Liver (tissue), 9 donors: ENCODE measurements around the gene FRYL. TPM values are rescaled to one million over a fixed set of nuclear protein-coding genes. Genes with fewer than 3 reads are reported as not detected.
A peak's percentile ranks its signal among the peaks of the same experiment; 100 is the strongest.
"Not testable (repeated sequence)": the region's sequence is repeated elsewhere in the genome, so short reads cannot be mapped to it uniquely, and the experiment has no call there.

Experiments
- DNase-seq: peaks from one replicate; pipeline ENCODE4 v3.0.0-alpha.2; 2017; ENCODE audit warnings: low spot score
- H3K27ac ChIP-seq, 2 donors: one replicate each; pipeline ENCODE4 v1.7.0; 2013; ENCODE audit warnings: inconsistent platforms in 2 of 2, low read length in 2 of 2, control low read depth in 1 of 2, low read depth in 1 of 2, mild to moderate bottlenecking in 1 of 2
- H3K27me3 ChIP-seq, 4 donors: one replicate each; pipeline versions ENCODE4 v1.6.1 to v1.7.0; 2013; ENCODE audit warnings: low read length in 3 of 4, inconsistent platforms in 1 of 4, mild to moderate bottlenecking in 1 of 4, moderate library complexity in 1 of 4; ENCODE audit not compliant: control insufficient read depth in 4 of 4, insufficient read depth in 4 of 4
- H3K36me3 ChIP-seq, 4 donors: one replicate each; pipeline versions ENCODE4 v1.6.1 to v1.7.0; 2013; ENCODE audit warnings: low read length in 3 of 4, mild to moderate bottlenecking in 3 of 4, low read depth in 1 of 4, moderate library complexity in 1 of 4; ENCODE audit not compliant: control insufficient read depth in 4 of 4, insufficient read depth in 3 of 4
- H3K4me1 ChIP-seq, 4 donors: one replicate each; pipeline versions ENCODE4 v1.6.1 to v1.7.0; 2013; ENCODE audit warnings: low read length in 3 of 4, mild to moderate bottlenecking in 3 of 4, moderate library complexity in 1 of 4; ENCODE audit not compliant: control insufficient read depth in 4 of 4, insufficient read depth in 4 of 4
- H3K4me3 ChIP-seq, 3 donors: one replicate each; pipeline versions ENCODE4 v1.6.1 to v1.7.0; 2013; ENCODE audit warnings: low read length in 3 of 3, control low read depth in 1 of 3, low read depth in 1 of 3, mild to moderate bottlenecking in 1 of 3
- H3K9ac ChIP-seq, 2 donors: one replicate each; pipeline ENCODE4 v1.7.0; 2013; ENCODE audit warnings: low read length in 2 of 2, mild to moderate bottlenecking in 2 of 2, moderate library complexity in 2 of 2, control low read depth in 1 of 2, low read depth in 1 of 2
- H3K9me3 ChIP-seq, 4 donors: one replicate each; pipeline versions ENCODE4 v1.6.1 to v1.7.0; 2013; ENCODE audit warnings: low read length in 3 of 4; ENCODE audit not compliant: control insufficient read depth in 4 of 4
- CTCF ChIP-seq: fragments of 150-350 bp; IDR thresholded peaks from 2 replicates; pipeline ENCODE4 v1.5.1; 2017; ENCODE audit warnings: improper control_type of control experiment, low read depth, low read length; ENCODE audit not compliant: missing input control
- FOXA1 ChIP-seq: IDR thresholded peaks from 2 replicates; pipeline ENCODE4 v1.6.1; 2016; ENCODE audit warnings: antibody characterized with exemption
- FOXA2 ChIP-seq: IDR thresholded peaks from 2 replicates; pipeline ENCODE4 v1.6.1; 2016; ENCODE audit warnings: antibody characterized with exemption
- GABPA ChIP-seq, 2 donors: IDR thresholded peaks in 1 of 2; conservative IDR thresholded peaks in 1 of 2; 2 replicates each; pipeline ENCODE4 v1.6.1; 2016; ENCODE audit warnings: antibody characterized with exemption in 2 of 2, mild to moderate bottlenecking in 1 of 2, moderate library complexity in 1 of 2
- HNF4A ChIP-seq, 2 donors: conservative IDR thresholded peaks; 2 replicates each; pipeline ENCODE4 v1.6.1; 2016; ENCODE audit warnings: antibody characterized with exemption in 2 of 2, mild to moderate bottlenecking in 2 of 2
- HNF4G ChIP-seq: IDR thresholded peaks from 2 replicates; pipeline ENCODE4 v1.6.1; 2016; ENCODE audit warnings: antibody characterized with exemption
- RAD21 ChIP-seq, 2 donors: IDR thresholded peaks; 2 replicates each; pipeline ENCODE4 v1.6.1; 2016; ENCODE audit warnings: antibody characterized with exemption in 2 of 2, mild to moderate bottlenecking in 2 of 2
- SP1 ChIP-seq: IDR thresholded peaks from 2 replicates; pipeline ENCODE4 v1.6.1; 2018; ENCODE audit warnings: antibody characterized with exemption, mild to moderate bottlenecking
- TAF1 ChIP-seq: conservative IDR thresholded peaks from 2 replicates; pipeline ENCODE4 v1.6.1; 2016; ENCODE audit warnings: antibody characterized with exemption, mild to moderate bottlenecking
- YY1 ChIP-seq: IDR thresholded peaks from 2 replicates; pipeline ENCODE4 v1.6.1; 2016; ENCODE audit warnings: antibody characterized with exemption, mild to moderate bottlenecking
- WGBS: extraction: QIAGEN DNeasy Blood & Tissue Kit; methylation state at CpG from one replicate; pipeline ENCODE4 v1.1.7; 2013; 5-methylcytosine and 5-hydroxymethylcytosine counted together
- polyA plus RNA-seq, 2 donors: library from polyadenylated mRNA; stranded (reverse) in 1 of 2; unstranded in 1 of 2; fragments of 200-250 nt in 1 of 2; fragments of >200 nt in 1 of 2; fragmentation: Nextera tagmentation in 1 of 2; extraction: Ambion mirVana in 1 of 2; gene quantifications; one replicate each; pipeline versions ENCODE4 v1.2.1 to v1.2.3, GENCODE V29; 2013 to 2015
- total RNA-seq, 2 donors: library from RNA; depleted of rRNA; stranded (reverse); fragments of >200 nt; gene quantifications; one replicate each; pipeline ENCODE4 v1.2.3, GENCODE V29; 2014
- TF ChIP-seq, protein P1 (sequence below): IDR thresholded peaks from 2 replicates; pipeline ENCODE4 v1.6.1; 2016; ENCODE audit warnings: antibody characterized with exemption
- donor health status: healthy.
- donor health status: healthy.
- donor health status: healthy.
- donor health status: healthy.
- donor health status: healthy.

The FRYL gene
- total and polyA plus RNA-seq, 4 donors, result 5.3 to 79.0 (median 27.2) TPM

DNA sequence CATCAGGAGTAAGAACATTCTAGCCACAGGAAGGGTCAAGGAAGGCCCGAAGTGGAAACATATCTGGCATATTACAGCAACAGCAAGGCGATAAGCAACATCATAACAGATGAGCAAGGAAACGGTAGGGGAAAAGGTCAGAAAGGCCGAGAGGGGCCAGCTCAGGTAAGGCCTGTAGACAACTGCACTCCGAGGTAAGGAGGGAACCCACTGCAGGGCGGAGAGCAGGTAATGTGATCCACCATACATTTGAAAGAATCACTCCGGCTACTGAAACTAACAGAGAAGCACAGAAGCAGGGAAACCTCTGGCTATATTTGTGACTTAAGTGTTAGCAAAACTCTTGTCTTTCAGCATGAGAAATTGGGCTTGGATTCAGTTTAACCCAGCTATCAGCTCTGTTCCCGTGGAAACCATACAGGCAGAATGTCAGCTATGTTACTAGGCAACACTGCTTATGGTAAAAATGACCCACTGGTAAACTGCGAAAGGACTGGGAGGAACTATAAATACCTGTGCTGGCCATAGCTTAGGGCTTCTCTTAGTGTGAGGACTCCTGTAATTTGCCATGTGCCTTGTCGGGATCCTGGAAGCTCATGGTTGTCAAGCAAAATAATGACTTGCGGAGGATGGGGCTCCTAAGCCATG is 31.0 kb downstream of the FRYL start:
- Histone ChIP-seq H3K27ac (no peak overlapping the region), H3K36me3 (no peaks in the 10 kb centered on the region), H3K27me3 (no peaks in the 10 kb centered on the region), H3K4me1 (peaks cover 0 to 5% (median 2%) of the 10 kb centered on the region in 4 donors), H3K9me3 (no peaks in the 10 kb centered on the region), H3K4me3 (no peak overlapping the region), H3K9ac (no peak overlapping the region)
- no peak for DNase-seq
- TF ChIP-seq YY1, result no peak
- no peak for TF ChIP-seq CTCF
- TF ChIP-seq TAF1, result no peak
- TF ChIP-seq FOXA1, result no peak
- no peak for TF ChIP-seq GABPA (IDR thresholded peaks at IDR 0.05 in 1 of 2, conservative IDR thresholded peaks at IDR 0.05 in 1 of 2)
- TF ChIP-seq FOXA2, result no peak
- 94% methylated on average over 11 of the region's 11 CpGs for WGBS

DNA sequence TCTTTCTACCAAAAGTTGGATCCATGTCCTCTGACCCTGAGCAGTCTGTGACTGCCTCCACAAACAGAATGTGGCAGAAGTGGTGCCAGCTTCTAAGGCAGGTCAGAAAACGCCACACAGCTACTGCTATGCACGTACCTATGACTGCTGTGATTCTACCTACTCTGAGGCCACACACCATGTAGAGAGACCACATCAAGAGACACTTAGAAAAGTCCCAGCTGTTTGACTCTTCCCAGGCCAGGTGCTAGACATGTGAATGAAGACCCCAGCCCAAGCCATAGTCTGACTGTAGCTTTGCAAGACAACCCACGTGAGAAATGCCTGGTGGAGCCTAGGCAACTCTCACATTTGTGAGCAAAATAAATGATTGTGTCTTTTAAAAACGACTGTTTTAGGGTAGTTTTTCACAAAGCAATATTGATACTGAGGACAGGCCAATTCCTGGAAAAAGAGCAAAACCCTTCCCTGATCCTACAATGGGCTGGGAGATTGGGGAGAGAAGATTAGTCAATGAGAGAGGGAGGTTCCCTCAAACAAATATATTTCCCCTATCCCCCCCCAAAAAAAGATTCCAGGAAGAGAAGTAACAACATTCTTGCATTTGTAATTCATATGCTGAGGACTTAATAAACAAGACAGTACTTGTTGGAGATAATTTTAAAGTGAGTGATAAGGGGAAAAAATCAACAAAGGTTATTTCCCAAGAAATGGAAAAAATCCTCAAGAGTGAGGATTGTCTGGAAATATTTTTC is 33.3 kb downstream of the FRYL start:
- TF ChIP-seq FOXA1 (no peak), HNF4G (no peak), SP1 (no peak), TAF1 (no peak), RAD21 (IDR thresholded peaks at IDR 0.05) (peak in 1 of 2 donors; percentile 6), HNF4A (conservative IDR thresholded peaks at IDR 0.05) (peak in 1 of 2 donors; percentile 17)
- TF ChIP-seq, protein P1, sequence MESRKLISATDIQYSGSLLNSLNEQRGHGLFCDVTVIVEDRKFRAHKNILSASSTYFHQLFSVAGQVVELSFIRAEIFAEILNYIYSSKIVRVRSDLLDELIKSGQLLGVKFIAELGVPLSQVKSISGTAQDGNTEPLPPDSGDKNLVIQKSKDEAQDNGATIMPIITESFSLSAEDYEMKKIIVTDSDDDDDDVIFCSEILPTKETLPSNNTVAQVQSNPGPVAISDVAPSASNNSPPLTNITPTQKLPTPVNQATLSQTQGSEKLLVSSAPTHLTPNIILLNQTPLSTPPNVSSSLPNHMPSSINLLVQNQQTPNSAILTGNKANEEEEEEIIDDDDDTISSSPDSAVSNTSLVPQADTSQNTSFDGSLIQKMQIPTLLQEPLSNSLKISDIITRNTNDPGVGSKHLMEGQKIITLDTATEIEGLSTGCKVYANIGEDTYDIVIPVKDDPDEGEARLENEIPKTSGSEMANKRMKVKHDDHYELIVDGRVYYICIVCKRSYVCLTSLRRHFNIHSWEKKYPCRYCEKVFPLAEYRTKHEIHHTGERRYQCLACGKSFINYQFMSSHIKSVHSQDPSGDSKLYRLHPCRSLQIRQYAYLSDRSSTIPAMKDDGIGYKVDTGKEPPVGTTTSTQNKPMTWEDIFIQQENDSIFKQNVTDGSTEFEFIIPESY, result no peak
- H3K27me3 ChIP-seq, result no peaks in the 10 kb centered on the region
- peaks cover 0 to 5% (median under 1%) of the 10 kb centered on the region in 4 donors for H3K4me1 ChIP-seq
- no peak for DNase-seq
- H3K9me3 ChIP-seq, result no peaks in the 10 kb centered on the region
- 41% methylated on average over 4 of the region's 4 CpGs for WGBS
- no peak overlapping the region for H3K4me3 ChIP-seq
- no peak overlapping the region for H3K27ac ChIP-seq
- no peak overlapping the region for H3K9ac ChIP-seq
- H3K36me3 ChIP-seq, result no peaks in the 10 kb centered on the region

- H3K9ac ChIP-seq, H3K4me3 ChIP-seq, H3K4me1 ChIP-seq, H3K27ac ChIP-seq, H3K27me3 ChIP-seq, H3K36me3 ChIP-seq, DNase-seq, H3K9me3 ChIP-seq: not testable (repeated sequence)
- WGBS, result 98% methylated on average over 5 of the region's 5 CpGs
These were observed 34.9 kb downstream of the FRYL start for GRCh38 chr4:48745223-48745622.
